Psoas muscle (tissue), 8 donors: ENCODE results near the gene EPB41L2. TPM values are rescaled to one million over a fixed set of nuclear protein-coding genes. Genes with fewer than 3 reads are reported as not detected.
A peak's percentile ranks its signal among the peaks of the same experiment; 100 is the strongest.

Experiments used
- ATAC-seq, 4 donors: fragments of 200-7000 bp; cut with Tn5 transposase; one replicate each; pipeline ENCODE4 v1.9.1; 2020; ENCODE audit warnings: moderate library complexity in 3 of 4, mild to moderate bottlenecking in 2 of 4
- DNase-seq, 2 donors: peaks; one replicate each; pipeline ENCODE4 v3.0.0-alpha.2; 2020
- H3K27ac ChIP-seq: fragments of 200-600 bp; one replicate; pipeline ENCODE4 v1.8.0; 2022
- H3K27me3 ChIP-seq, 3 donors: fragments of 200-600 bp in 1 of 3; one replicate each; pipeline versions ENCODE4 v1.6.1 to v1.8.0; 2013 to 2022; ENCODE audit warnings: low read length in 2 of 3, mild to moderate bottlenecking in 2 of 3, moderate library complexity in 1 of 3; ENCODE audit not compliant: insufficient read depth in 3 of 3
- H3K36me3 ChIP-seq, 2 donors: fragments of 200-600 bp in 1 of 2; one replicate each; pipeline versions ENCODE4 v1.6.1 to v1.8.0; 2013 to 2022; ENCODE audit warnings: low read depth in 1 of 2, mild to moderate bottlenecking in 1 of 2, moderate library complexity in 1 of 2; ENCODE audit not compliant: insufficient read depth in 1 of 2
- H3K4me1 ChIP-seq: fragments of 200-600 bp; one replicate; pipeline ENCODE4 v1.8.0; 2022
- H3K4me3 ChIP-seq: fragments of 200-600 bp; one replicate; pipeline ENCODE4 v1.8.0; 2022; ENCODE audit warnings: mild to moderate bottlenecking
- H3K9me3 ChIP-seq: fragments of 200-600 bp; one replicate; pipeline ENCODE4 v1.8.0; 2022
- WGBS, 3 donors: extraction: QIAGEN DNeasy Blood & Tissue Kit; methylation state at CpG; one replicate each; pipeline versions ENCODE4 v1.1.6 to v1.1.7; 2013; 5-methylcytosine and 5-hydroxymethylcytosine counted together
- intact Hi-C, 2 donors: fragments of 100-400 bp; cut with DNase I; formaldehyde crosslinking; loops; one replicate each; pipeline versions ENCODE4 v1.11.0 to v1.14.2; 2022
- polyA plus RNA-seq, 3 donors: library from polyadenylated mRNA; stranded (reverse); fragments of 200-250 nt; gene quantifications; one replicate each; pipeline ENCODE4 v1.2.3, GENCODE V29; 2013
- total RNA-seq, 4 donors: library from RNA; stranded (reverse); fragmentation: NEBNext Ultra II Directional in 2 of 4; extraction: Animal tissue kit (Norgen Biotek cat#: 25700) in 2 of 4; gene quantifications; one replicate each; pipeline versions ENCODE4 v1.2.1 to v1.2.4, GENCODE V29; 2021 to 2023
- TF ChIP-seq, protein P1 (sequence below): fragments of 200-600 bp; IDR thresholded peaks from one replicate; pipeline ENCODE4 v1.8.0; 2022; ENCODE audit warnings: antibody characterized with exemption
- donor health status: healthy with polysubstance abuse.
- donor health status: DM: no; HTN: no; CAD: no; lungs with moderate emphysema.
- donor health status: Bipolar disorder and iron deficiency.
- donor health status: healthy.
- donor health status: DM: yes; HTN: yes; CAD: no.
- donor health status: DM: no; HTN: no; CAD: no.
- donor health status: DM: no; HTN: no; CAD: no.
- donor health status: DM: yes; HTN: yes; CAD: no.

EPB41L2 gene
- total and polyA plus RNA-seq, 7 donors = 8.5 to 75.7 (median 22.7) TPM

DNA sequence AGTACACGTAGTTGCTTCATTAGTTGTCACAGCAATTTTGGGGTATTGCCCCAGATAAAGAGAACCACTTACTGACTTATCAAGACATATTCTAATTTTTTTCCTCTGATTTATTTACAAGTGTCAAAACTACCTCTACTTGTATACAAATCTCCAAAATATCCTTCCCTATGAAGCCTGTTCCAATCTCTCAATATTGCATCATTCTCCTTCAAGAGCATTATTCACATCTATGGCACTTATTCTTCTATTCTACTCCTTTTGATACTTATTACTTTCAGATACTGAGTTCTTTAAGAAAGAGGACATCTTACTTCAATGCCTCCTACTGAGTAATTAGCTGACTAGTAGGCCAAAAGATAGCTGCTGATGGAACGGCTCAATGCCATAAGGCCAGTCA, 130.6 kb downstream of the EPB41L2 start:
- Histone ChIP-seq H3K4me3 (no peak overlapping the region), H3K9me3 (no peaks in the 10 kb centered on the region), H3K36me3 (no peaks in the 10 kb centered on the region), H3K27ac (no peak overlapping the region), H3K27me3 (no peaks in the 10 kb centered on the region), H3K4me1 (peaks cover 36% of the 10 kb centered on the region)
- intact Hi-C loops = no loop called here
- no peak for ATAC-seq
- TF ChIP-seq, protein P1, sequence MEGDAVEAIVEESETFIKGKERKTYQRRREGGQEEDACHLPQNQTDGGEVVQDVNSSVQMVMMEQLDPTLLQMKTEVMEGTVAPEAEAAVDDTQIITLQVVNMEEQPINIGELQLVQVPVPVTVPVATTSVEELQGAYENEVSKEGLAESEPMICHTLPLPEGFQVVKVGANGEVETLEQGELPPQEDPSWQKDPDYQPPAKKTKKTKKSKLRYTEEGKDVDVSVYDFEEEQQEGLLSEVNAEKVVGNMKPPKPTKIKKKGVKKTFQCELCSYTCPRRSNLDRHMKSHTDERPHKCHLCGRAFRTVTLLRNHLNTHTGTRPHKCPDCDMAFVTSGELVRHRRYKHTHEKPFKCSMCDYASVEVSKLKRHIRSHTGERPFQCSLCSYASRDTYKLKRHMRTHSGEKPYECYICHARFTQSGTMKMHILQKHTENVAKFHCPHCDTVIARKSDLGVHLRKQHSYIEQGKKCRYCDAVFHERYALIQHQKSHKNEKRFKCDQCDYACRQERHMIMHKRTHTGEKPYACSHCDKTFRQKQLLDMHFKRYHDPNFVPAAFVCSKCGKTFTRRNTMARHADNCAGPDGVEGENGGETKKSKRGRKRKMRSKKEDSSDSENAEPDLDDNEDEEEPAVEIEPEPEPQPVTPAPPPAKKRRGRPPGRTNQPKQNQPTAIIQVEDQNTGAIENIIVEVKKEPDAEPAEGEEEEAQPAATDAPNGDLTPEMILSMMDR = no peak
- DNase-seq = no peak
- 59 to 76% (median 66%) methylated on average over 2 of the region's 2 CpGs for WGBS, 3 donors

DNA sequence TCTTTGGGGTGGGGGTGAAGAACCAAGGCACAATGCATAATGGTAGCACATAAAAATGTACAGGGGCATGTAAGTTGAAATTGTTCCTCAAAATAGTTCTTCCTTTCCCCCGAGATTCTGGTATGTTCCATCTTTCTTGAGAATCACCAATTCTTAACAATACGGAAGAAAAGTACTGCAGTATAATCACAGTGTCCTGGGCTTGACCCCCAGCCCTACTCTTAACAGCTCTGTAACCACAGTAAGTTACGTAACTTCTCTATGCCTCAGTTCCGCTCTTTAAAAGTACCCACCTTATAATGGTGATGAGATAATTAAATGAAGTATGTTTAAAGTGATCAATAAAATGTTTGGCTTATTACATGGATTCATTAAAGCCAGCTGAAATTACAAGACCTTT, 131.4 kb downstream of the EPB41L2 start:
- ATAC-seq = no peak
- TF ChIP-seq, protein P1 = no peak
- H3K4me1 ChIP-seq = peaks cover 36% of the 10 kb centered on the region
- DNase-seq = no peak
- no peak overlapping the region for H3K27ac ChIP-seq
- no peaks in the 10 kb centered on the region for H3K27me3 ChIP-seq
- no peaks in the 10 kb centered on the region for H3K9me3 ChIP-seq
- H3K4me3 ChIP-seq = no peak overlapping the region
- no peaks in the 10 kb centered on the region for H3K36me3 ChIP-seq
- intact Hi-C loops = no loop called here
- 93 to 95% (median 93%) methylated on average over 4 of the region's 4 CpGs for WGBS, 3 donors

- TF ChIP-seq, protein P1 = no peak
- WGBS, 3 donors = 20 to 33% (median 21%) methylated on average over 7 of the region's 7 CpGs
- intact Hi-C loops = no loop called here
- H3K27me3 ChIP-seq = no peaks in the 10 kb centered on the region
- H3K4me1 ChIP-seq = peaks cover 31% of the 10 kb centered on the region
- peak overlapping the region; percentile 12 for H3K4me3 ChIP-seq
- no peaks in the 10 kb centered on the region for H3K9me3 ChIP-seq
- H3K36me3 ChIP-seq = no peaks in the 10 kb centered on the region
- ATAC-seq (peak; percentile 71 to 88 (median 87)), DNase-seq (no peak)
- peak overlapping the region; percentile 75 for H3K27ac ChIP-seq
These were observed 133.9 kb downstream of the EPB41L2 start for GRCh38 chr6:130929036-130929678.

GRCh38 chr6:130928158-130928912, 134.7 kb downstream of the EPB41L2 start:
- Histone ChIP-seq H3K27ac (peak overlapping the region; percentile 75), H3K36me3 (no peaks in the 10 kb centered on the region), H3K27me3 (no peaks in the 10 kb centered on the region), H3K4me3 (peak overlapping the region; percentile 12), H3K4me1 (peaks cover 23% of the 10 kb centered on the region), H3K9me3 (no peaks in the 10 kb centered on the region)
- intact Hi-C loops = no loop called here
- ATAC-seq = peak in 2 of 4 donors; percentile 25 to 31
- TF ChIP-seq, protein P1 = no peak
- WGBS, 3 donors = 57 to 90% (median 61%) methylated on average over 6 of the region's 6 CpGs
- no peak for DNase-seq
